Measurements from ENCODE around the gene RAPGEF4.
A peak's percentile ranks its signal among the peaks of the same experiment; 100 is the strongest.

The RAPGEF4 gene

GRCh38 chr2:172994864-172995263 is 259.2 kb downstream of the RAPGEF4 start:
- DNase-seq (ENCODE audit: low spot score) (no peak), FAIRE-seq (no peak)

GRCh38 chr2:172995323-172996244 is 259.9 kb downstream of the RAPGEF4 start:
- DNase-seq (ENCODE audit: low spot score), result peak; percentile 66
- FAIRE-seq, result no peak

DNA sequence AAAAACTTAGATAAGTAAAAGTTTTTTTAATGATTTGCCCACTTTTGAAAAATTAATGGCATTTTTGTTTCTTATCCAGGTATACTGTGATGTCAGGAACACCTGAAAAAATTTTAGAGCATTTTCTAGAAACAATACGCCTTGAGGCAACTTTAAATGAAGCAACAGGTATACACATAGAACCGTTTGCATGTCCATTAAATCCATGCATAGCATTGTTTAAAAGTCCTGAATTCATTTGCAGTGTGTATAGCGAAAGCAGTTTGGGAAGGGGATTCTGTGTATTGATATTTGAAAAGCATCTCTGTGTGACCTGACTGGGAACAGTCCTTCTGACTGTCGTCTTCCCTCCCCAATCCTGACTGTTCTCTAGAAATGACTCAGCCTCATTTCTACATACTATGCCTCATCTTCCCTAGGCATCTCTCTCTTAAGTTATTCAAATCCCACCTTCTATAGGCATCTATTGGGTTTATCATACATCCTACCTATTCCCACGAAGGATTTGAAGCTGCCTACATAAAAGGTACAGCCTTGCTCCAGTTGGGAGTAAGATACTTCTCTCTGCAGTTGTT is 260.8 kb downstream of the RAPGEF4 start:
- no peak for FAIRE-seq
- DNase-seq (ENCODE audit: low spot score), result no peak

DNA sequence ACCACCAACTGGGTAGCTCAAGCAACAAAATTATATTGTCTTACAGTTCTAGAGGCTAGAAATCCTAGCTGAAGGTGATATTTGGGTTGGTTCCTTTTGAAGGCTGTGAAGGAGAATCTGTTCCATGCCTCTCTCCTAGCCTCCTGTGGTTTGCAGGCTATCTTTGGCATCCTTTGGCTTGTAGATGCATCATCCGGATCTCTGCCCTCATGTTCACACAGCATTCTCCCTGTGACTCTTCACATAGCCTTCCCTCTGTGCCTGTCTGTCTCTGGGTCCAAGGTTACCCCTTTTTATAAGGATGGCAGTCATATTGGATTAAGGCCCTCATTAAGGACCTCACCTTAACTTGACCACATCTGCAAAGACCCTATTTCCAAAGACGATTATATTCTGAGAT is 261.4 kb downstream of the RAPGEF4 start:
- FAIRE-seq, result no peak
- no peak for DNase-seq (ENCODE audit: low spot score)

DNA sequence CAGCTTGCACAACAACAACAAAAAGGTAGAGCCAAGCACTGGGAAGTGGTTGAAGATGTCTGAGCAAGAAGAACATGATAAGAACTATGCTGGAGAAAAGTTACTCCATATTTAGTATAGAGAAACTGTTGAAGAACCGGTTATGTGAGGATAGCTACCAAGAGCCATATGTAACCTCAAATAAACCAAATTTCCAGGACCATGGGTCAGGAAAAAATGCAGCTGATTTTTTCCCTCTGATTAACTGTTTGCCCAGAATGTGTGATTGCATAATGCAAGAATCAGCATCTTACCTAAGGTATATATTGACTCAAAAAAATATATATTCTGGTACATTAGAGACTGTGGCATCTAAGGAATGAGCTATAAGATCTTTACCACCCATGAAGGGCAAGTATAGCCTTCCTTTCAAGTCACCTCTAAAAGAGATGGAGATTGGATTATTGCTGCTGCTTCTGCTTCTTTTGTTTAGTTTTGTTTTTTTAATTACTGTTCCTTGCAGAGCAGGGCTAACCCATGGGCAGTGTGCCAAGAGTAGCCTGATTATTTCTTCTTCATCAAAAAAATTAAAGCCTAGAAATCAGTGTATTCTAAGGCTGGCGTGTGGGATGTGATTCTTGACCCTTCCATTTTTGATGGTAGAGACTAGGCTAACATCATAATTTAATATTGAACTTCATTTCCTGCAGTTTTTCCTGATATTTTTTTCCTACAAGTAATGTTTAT is 263.1 kb downstream of the RAPGEF4 start:
- no peak for FAIRE-seq
- DNase-seq (ENCODE audit: low spot score), result no peak

GRCh38 chr2:172999641-173000386 is 264.2 kb downstream of the RAPGEF4 start:
- FAIRE-seq, result no peak
- DNase-seq (ENCODE audit: low spot score), result no peak

GRCh38 chr2:173001664-173002604 is 266.3 kb downstream of the RAPGEF4 start:
- no peak for FAIRE-seq
- DNase-seq (ENCODE audit: low spot score), result no peak

DNA sequence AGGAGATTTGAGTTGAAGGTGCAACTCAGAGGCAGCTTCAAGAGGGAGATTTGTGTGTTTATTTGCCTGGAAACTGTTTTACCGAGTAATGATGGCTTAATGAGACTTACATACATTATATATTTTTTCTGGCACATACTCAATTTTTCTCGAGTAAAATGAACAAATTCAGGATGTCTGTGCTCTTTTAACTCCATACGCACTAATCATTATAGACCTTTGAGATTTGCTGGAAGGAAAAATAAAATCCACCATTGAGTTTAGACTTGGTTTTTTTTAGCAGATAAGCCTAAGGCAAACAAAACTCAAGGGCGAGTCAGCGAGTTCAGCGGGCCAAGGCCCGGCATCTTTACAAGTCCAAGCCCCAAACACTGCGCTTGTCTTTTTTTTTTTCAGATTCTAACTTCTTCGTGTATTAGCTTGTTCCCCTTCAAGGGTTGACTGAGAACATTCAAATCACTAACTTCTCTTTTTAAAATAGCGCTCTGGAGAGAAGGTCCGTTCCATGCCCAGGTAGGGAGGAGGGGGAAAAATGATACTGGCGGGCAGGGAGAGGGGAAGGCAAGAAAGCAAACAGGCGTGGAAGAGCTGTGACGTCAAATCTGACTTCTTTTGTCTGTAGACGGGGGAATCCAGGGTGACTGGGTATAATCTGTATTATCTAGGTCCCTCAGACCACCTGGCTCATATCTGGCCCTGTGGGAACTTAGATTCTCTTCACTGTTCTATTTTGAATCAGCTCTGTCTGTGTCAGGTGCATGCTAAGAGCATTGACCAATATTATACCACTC is 267.3 kb downstream of the RAPGEF4 start:
- no peak for FAIRE-seq
- DNase-seq (ENCODE audit: low spot score), result no peak

DNA sequence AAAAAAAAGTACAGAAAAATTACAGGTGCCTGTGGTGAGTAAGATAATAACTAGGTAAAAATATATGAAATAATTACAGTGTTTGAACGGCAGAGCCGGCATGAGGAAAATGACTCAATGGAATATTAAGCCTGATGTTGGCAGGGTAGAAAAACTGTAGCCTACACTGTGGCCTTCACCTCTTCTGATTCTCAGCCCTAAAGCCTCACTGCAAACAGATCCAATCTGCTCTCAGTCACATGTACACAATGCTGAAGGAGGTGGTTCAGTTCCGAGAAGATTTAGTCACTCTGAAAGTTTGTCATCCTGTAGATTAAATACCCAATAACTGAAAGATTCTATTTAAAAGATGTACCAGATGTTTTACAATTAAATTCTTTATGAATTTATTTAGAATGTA is 273.1 kb downstream of the RAPGEF4 start:
- DNase-seq (ENCODE audit: low spot score) (no peak), FAIRE-seq (no peak)

DNA sequence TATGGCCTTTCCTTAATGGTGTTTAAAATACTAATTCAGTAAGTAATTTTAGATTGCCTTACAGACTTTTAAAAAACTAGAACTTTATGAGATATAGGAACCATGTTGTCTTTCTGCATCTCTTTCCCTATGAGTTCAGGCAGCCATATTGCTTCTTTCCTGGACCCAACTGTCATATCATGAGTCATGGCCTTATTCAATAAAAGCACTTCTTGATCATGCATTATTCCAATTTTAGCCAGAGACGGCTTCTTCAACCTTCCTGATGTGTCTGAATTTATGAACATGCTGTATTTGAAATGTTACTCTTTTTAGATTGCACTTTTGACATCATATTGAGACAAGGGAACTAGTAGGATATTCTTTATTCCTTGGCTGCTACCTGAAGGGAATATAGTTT is 274.6 kb downstream of the RAPGEF4 start:
- no peak for DNase-seq (ENCODE audit: low spot score)
- no peak for FAIRE-seq

GRCh38 chr2:173016451-173016850 is 280.8 kb downstream of the RAPGEF4 start:
- DNase-seq (ENCODE audit: low spot score) (no peak), FAIRE-seq (no peak)

DNA sequence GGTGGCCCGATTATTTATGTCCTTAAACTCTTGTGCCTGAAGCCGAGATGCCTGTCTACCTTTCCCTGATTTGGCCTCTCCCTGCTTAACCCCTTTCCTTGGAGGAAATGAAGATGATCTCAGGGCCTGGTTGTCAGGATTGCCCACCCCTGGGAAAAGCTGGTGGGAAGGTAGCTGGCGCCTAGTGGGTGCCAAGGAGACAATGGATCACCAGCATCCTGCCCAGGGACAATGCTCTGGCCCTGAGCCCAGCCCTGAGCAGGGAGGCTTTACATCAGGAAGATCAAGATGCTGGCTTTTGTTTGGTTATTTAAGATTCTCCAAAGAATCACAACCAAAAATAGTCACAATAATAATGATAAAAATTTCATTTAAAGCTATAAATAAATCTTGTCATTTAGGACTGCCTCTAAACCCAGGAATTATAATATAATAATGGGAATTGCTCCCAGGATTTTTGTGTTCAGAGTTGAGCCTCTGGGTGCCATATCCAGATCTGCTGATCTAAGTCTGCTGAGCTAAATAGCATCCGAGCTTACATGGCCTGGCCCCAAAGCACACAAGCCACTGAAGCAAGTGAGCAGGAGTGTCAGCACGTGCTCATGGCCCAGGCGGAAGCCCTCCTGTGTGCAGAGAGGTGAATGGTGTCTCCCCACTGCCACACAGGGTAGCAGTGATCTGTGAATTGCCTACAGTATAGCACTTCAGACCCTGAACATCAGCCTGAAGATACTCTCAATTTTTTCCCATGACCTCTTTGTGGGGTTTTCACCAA is 282.2 kb downstream of the RAPGEF4 start:
- DNase-seq (ENCODE audit: low spot score), result no peak
- FAIRE-seq, result no peak

- FAIRE-seq, result no peak
- no peak for DNase-seq (ENCODE audit: low spot score)
Measured at GRCh38 chr2:173019755-173020154, 284.1 kb downstream of the RAPGEF4 start.

DNA sequence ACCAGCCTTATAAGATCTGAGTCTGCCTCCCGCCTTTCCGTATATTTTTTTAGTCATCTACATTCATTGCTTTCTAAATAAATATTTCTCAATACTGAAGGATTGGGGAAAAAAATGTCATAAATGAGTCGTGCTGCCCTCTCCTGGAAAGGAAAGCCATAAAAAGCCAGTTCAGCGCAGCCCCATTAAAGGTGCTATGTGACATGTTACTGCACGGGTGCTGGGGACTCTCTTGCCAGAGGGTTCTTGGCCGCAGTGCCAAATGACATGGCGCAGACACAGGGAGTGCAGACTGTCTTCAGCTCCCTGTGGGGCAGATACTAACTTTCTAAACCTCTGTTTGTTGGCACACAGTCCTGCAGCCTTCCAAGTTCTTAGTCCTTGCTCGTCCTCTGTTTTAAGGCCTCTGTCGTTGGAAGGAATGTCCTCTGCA is 286.3 kb downstream of the RAPGEF4 start:
- DNase-seq (ENCODE audit: low spot score) (peak; percentile 41), FAIRE-seq (no peak)

DNA sequence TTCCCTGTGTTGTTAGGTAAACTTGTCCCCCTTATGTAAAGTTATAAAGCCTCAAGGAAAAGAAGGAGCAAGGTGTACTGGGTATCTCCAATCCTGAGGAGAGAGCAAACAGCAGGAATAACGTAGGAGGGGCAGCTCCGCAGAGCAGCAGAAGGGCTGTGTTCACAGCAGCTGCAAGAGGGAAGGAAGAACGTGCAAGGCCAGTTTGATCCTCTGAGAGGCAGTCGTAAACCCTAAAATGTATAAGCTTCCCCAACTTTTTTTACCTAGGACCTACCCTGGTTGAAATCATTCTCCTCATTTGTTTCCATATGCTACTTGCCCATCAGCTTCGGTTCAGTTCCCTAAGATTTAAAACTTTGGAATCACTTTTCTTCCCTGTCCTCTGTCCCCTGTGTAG is 288.1 kb downstream of the RAPGEF4 start:
- FAIRE-seq (no peak), DNase-seq (ENCODE audit: low spot score) (no peak)

GRCh38 chr2:173026479-173026878 is 290.8 kb downstream of the RAPGEF4 start:
- no peak for DNase-seq (ENCODE audit: low spot score)
- no peak for FAIRE-seq

- FAIRE-seq (peak; percentile 84), DNase-seq (ENCODE audit: low spot score) (peak; percentile 65)
Measured at GRCh38 chr2:173027181-173028128, 291.8 kb downstream of the RAPGEF4 start.

DNA sequence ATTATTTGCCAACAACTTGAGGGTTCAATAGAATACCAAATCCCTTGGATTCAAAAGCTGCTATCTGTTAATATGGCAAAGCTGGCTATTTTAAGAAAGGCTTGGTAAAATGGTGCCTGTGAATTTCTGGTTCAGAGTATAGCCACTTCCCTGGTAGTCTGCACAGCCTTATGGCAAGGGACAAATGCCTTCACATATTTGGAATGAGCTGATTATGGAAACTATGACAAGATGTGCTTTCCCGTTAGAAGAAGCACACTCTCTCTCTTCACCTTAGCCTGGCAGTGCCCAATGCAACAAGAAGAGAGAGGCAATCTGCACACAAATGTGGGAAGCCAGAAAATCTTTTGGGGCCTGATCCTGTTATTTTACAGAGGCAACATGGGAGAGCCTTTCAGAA is 292.5 kb downstream of the RAPGEF4 start:
- FAIRE-seq, result no peak
- DNase-seq (ENCODE audit: low spot score), result no peak
